CD4-positive, alpha-beta T cell treated with Interleukin-21 for 1 hour (primary cell): ENCODE measurements around the gene KCNG2.

Experiments used
- DNase-seq: peaks from one replicate; pipeline ENCODE4 v3.0.0-alpha.2; 2020

The KCNG2 gene

GRCh38 chr18:79912994-79913831, 115.5 kb downstream of the KCNG2 start:
- no peak for DNase-seq

GRCh38 chr18:79914614-79915160, 116.9 kb downstream of the KCNG2 start:
- no peak for DNase-seq

GRCh38 chr18:79915161-79916127, 117.7 kb downstream of the KCNG2 start:
- no peak for DNase-seq

GRCh38 chr18:79916128-79916494, 118.4 kb downstream of the KCNG2 start:
- no peak for DNase-seq

GRCh38 chr18:79916546-79917168, 118.9 kb downstream of the KCNG2 start:
- DNase-seq, result no peak

- no peak for DNase-seq
Observed at GRCh38 chr18:79917169-79917852, 119.6 kb downstream of the KCNG2 start.

- no peak for DNase-seq
Observed at GRCh38 chr18:79917853-79918614, 120.3 kb downstream of the KCNG2 start.

- no peak for DNase-seq
Observed at GRCh38 chr18:79918615-79919011, 120.9 kb downstream of the KCNG2 start.

GRCh38 chr18:79919089-79919488, 121.4 kb downstream of the KCNG2 start:
- no peak for DNase-seq

- DNase-seq, result no peak
Observed at GRCh38 chr18:79921984-79922965, 124.5 kb downstream of the KCNG2 start.

GRCh38 chr18:79922971-79923411, 125.3 kb downstream of the KCNG2 start:
- DNase-seq, result no peak

- DNase-seq, result no peak
Observed at GRCh38 chr18:79923896-79924585, 126.3 kb downstream of the KCNG2 start.

GRCh38 chr18:79924814-79925731, 127.3 kb downstream of the KCNG2 start:
- DNase-seq, result no peak

- no peak for DNase-seq
Observed at GRCh38 chr18:79926306-79926705, 128.6 kb downstream of the KCNG2 start.

- DNase-seq, result no peak
Observed at GRCh38 chr18:79926715-79927606, 129.2 kb downstream of the KCNG2 start.

GRCh38 chr18:79927607-79928562, 130.1 kb downstream of the KCNG2 start:
- no peak for DNase-seq
